ENCODE data around the gene GPR78. TPM values are rescaled to one million over a fixed set of nuclear protein-coding genes. Genes with fewer than 3 reads are reported as not detected.

GPR78 gene
- total RNA-seq, 4 donors from 2014 or later: 0.19 TPM; not detected in 2

DNA sequence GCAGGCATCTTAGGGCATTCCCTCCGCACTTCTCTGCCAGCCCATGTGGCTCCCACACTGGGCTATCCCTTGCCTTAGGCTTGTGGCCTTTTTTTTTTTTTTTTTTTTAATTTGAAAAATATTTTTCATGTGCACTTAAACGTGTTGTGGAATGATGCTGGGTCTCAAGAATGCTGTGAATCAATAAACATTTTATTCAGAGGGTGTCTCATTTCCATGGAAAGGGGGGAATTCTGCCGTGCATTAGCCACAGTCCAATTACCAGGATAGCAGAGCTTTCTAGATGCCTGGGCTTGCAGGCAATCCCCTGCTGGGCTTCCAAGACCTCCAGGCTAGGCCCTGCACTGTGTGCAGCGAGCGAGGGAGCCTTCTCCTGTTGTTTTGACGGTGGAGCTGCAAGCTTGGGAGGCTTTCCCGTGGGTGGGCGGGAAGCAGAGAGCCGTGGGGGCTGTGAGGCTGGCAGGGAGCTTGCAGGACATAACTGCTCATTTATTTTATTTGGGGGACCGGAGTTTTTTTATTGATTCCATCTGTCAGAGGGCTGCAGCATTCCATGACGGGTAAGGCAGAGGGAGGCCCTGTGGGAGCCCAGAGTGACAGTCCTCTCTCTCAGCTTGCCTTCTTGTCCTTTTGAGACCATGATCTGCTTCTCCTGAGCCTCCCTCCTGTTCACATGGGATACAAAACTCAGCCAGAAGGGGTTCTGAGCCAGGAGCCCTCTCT lies 9.8 kb downstream of the GPR78 start:
- TF ChIP-seq, protein P1, sequence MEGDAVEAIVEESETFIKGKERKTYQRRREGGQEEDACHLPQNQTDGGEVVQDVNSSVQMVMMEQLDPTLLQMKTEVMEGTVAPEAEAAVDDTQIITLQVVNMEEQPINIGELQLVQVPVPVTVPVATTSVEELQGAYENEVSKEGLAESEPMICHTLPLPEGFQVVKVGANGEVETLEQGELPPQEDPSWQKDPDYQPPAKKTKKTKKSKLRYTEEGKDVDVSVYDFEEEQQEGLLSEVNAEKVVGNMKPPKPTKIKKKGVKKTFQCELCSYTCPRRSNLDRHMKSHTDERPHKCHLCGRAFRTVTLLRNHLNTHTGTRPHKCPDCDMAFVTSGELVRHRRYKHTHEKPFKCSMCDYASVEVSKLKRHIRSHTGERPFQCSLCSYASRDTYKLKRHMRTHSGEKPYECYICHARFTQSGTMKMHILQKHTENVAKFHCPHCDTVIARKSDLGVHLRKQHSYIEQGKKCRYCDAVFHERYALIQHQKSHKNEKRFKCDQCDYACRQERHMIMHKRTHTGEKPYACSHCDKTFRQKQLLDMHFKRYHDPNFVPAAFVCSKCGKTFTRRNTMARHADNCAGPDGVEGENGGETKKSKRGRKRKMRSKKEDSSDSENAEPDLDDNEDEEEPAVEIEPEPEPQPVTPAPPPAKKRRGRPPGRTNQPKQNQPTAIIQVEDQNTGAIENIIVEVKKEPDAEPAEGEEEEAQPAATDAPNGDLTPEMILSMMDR (IDR thresholded peaks at IDR 0.05): no peak
- no peak for ATAC-seq (ENCODE audit: low FRiP score)
- no peak for DNase-seq (ENCODE audit: low spot score)

- DNase-seq (ENCODE audit: low spot score): no peak
These were observed 10.3 kb downstream of the GPR78 start for GRCh38 chr4:8590546-8590880.

DNA sequence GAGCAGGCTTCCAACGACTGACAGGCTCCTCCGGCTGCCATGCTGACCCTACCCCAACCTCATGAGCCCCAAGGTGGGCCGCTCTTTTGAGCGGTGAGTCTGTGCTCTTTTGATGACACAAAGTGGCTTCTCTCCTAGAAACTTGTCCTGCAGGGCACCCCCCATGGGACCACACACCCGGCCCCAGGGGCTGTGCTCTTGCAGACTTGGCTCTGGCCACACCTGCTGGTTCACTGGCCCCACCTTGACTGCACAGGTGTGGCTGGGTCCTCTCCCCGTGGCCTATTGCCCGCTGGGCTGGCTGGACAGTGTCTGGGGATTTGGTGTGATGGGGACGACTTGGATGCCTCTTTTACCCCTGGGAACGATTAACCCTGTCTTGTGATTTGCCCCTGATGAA lies 10.9 kb downstream of the GPR78 start:
- ATAC-seq (ENCODE audit: low FRiP score) (no peak), DNase-seq (ENCODE audit: low spot score) (no peak)
- TF ChIP-seq, protein P1 (IDR thresholded peaks at IDR 0.05): no peak

More at GRCh38 chr4:8590546-8590880, 10.3 kb downstream of the GPR78 start:
- TF ChIP-seq, protein P1 (IDR thresholded peaks at IDR 0.05): no peak
- ATAC-seq (ENCODE audit: low FRiP score): no peak

DNA sequence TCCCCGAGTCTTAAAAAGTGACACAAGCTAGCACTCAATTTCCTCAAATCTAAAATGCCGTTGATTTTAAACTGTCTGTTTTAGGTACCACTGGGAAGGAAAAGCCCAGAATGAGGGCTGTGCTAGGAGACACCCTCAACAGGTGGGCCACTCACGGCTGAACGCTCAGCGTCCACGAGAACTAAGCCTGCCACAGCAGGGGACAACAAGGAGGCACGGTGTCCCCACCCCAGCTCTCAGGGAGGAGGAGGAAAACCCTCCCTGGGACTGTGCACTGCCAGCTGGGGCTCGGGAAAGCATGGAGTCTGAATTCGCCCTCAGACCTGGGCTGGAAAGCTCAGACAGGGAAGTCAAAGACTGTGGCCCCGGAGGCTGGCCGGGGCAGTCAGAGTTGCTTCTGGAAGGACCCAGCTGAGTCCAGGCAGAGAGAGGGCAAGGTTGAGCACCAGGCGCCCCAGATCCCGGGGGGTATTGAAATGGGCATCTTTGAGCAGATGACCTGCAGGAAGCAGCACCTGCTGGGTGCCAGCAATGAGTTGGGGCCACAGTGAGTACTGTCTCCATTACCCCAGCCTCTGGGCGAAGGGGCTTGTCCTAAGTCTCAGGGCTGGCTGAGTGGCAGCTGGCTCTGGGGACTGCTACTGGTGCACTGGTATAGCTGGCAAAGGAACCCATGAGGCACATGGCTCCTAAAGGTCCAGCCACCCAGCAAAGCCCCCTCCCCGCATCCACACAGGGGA lies 11.6 kb downstream of the GPR78 start:
- ATAC-seq (ENCODE audit: low FRiP score) (no peak), DNase-seq (ENCODE audit: low spot score) (no peak)
- TF ChIP-seq, protein P1 (IDR thresholded peaks at IDR 0.05): no peak

GRCh38 chr4:8592366-8593263 lies 12.4 kb downstream of the GPR78 start, which contains the start of gene CPZ:
TSS of gene CPZ (plus strand) at chr4:8592765. CDS start at chr4:8592834, 69 bp downstream.
- TF ChIP-seq, protein P1 (IDR thresholded peaks at IDR 0.05): no peak
- no peak for ATAC-seq (ENCODE audit: low FRiP score)
- no peak for DNase-seq (ENCODE audit: low spot score)

- TF ChIP-seq, protein P1 (IDR thresholded peaks at IDR 0.05): no peak
- ATAC-seq (ENCODE audit: low FRiP score): no peak
These were observed 13.3 kb downstream of the GPR78 start for GRCh38 chr4:8593264-8594096.

More at GRCh38 chr4:8593264-8594096, 13.3 kb downstream of the GPR78 start:
- no peak for DNase-seq (ENCODE audit: low spot score)

Data from omental fat pad (tissue), 4 donors.